Endothelial cell of umbilical vein (primary cell): ENCODE measurements around the gene SLC17A9. TPM values are rescaled to one million over a fixed set of nuclear protein-coding genes. Genes with fewer than 3 reads are reported as not detected.

Experiments used
- BruUV-seq: library from RNA; stranded (reverse); fragments of 400-500 nt; replicated peaks from 2 replicates; lab custom pipeline; 2021; lab: Mats Ljungman, UMichigan
- CTCF ChIA-PET: fragments of 300-600, 350-600 bp; sonication (Branson Sonifier 250); formaldehyde crosslinking; loops from one replicate; lab custom pipeline; 2021; ENCODE audit warnings: antibody characterized with exemption, inconsistent platforms; lab: Charles Lee
- POLR2A ChIA-PET: fragments of 300-600, 350-600 bp; sonication (Branson Sonifier 250); formaldehyde crosslinking; loops from one replicate; lab custom pipeline; 2021; ENCODE audit warnings: antibody characterized with exemption, inconsistent platforms; lab: Charles Lee
- DNase-seq: peaks from one replicate; pipeline ENCODE4 v3.0.0-alpha.2; 2011; ENCODE audit warnings: low read depth, low spot score
- FAIRE-seq: peaks from 2 replicates; lab custom pipeline; 2011; peaks lifted over from hg19 to GRCh38; lab: Jason Lieb, UNC
- H2AFZ ChIP-seq: 2 replicates; pipeline ENCODE4 v1.6.0; 2012; ENCODE audit warnings: low read depth, low read length, control low read depth, inconsistent platforms
- H3K27ac ChIP-seq: 2 replicates; pipeline ENCODE4 v1.5.1; 2011; ENCODE audit warnings: low read depth, mild to moderate bottlenecking, control low read depth, low read length, moderate library complexity; ENCODE audit not compliant: insufficient read depth
- H3K27me3 ChIP-seq, 2 experiments: 2 replicates each; pipeline versions ENCODE4 v1.6.0 to v1.6.1; 2011; ENCODE audit warnings: low read length in 2 of 2, mixed read lengths in 1 of 2; ENCODE audit not compliant: control insufficient read depth in 2 of 2, insufficient read depth in 2 of 2
- H3K36me3 ChIP-seq, 2 experiments: 2 replicates in 1 of 2; 3 replicates in 1 of 2; pipeline ENCODE4 v1.5.1; 2011; ENCODE audit warnings: low read length in 2 of 2, mild to moderate bottlenecking in 1 of 2, moderate library complexity in 1 of 2; ENCODE audit not compliant: control insufficient read depth in 2 of 2, insufficient read depth in 2 of 2; ENCODE audit errors: extremely low read depth in 1 of 2
- H3K4me1 ChIP-seq: 3 replicates; pipeline ENCODE4 v1.5.1; 2011; ENCODE audit warnings: mild to moderate bottlenecking, low read length; ENCODE audit not compliant: control insufficient read depth, insufficient read depth; ENCODE audit errors: extremely low read depth
- H3K4me2 ChIP-seq: 2 replicates; pipeline ENCODE4 v1.6.1; 2011; ENCODE audit warnings: low read length, control low read depth, mixed read lengths; ENCODE audit not compliant: insufficient read depth
- H3K4me3 ChIP-seq, 3 experiments: fragments of 200-600 bp in 1 of 3; sonication (generic), shearing (Covaris generic) in 1 of 3; replicated peaks in 1 of 3; 2 replicates each; pipeline ENCODE4 v1.5.1; 2011 to 2016; ENCODE audit warnings: control low read depth in 3 of 3, low read length in 3 of 3, mild to moderate bottlenecking in 2 of 3, inconsistent platforms in 1 of 3, low read depth in 1 of 3, moderate library complexity in 1 of 3; ENCODE audit not compliant: insufficient read depth in 1 of 3
- H3K79me2 ChIP-seq: 2 replicates; pipeline ENCODE4 v1.6.0; 2012; ENCODE audit warnings: low read length, inconsistent platforms; ENCODE audit not compliant: control insufficient read depth, insufficient read depth
- H3K9ac ChIP-seq: replicated peaks from 2 replicates; pipeline ENCODE3; 2011; ENCODE audit warnings: low read length, control low read depth; ENCODE audit not compliant: insufficient read depth; ENCODE audit errors: extremely low read depth
- H3K9me1 ChIP-seq: replicated peaks from 3 replicates; pipeline ENCODE4 v1.6.0; 2011; ENCODE audit warnings: mild to moderate bottlenecking, low read length; ENCODE audit not compliant: control insufficient read depth, insufficient read depth; ENCODE audit errors: extremely low read depth
- H3K9me3 ChIP-seq: replicated peaks from 2 replicates; pipeline ENCODE4 v1.5.1; 2012; ENCODE audit warnings: low read length, inconsistent platforms; ENCODE audit not compliant: control insufficient read depth, insufficient read depth
- H4K20me1 ChIP-seq: replicated peaks from 2 replicates; pipeline ENCODE3; 2011; ENCODE audit warnings: mild to moderate bottlenecking, low read length; ENCODE audit not compliant: control insufficient read depth, insufficient read depth; ENCODE audit errors: extremely low read depth
- CTCF ChIP-seq, 2 donors: IDR thresholded peaks; 1 replicate in 1 of 2; 2 replicates in 1 of 2; pipeline ENCODE4 v1.5.1; 2011; ENCODE audit warnings: low read length in 2 of 2, mild to moderate bottlenecking in 2 of 2, moderate library complexity in 2 of 2, control low read depth in 1 of 2, inconsistent platforms in 1 of 2, low read depth in 1 of 2; ENCODE audit not compliant: insufficient read depth in 1 of 2; ENCODE audit errors: extremely low read depth in 1 of 2
- EZH2 ChIP-seq: IDR thresholded peaks from 2 replicates; pipeline ENCODE4 v1.6.1; 2012; ENCODE audit warnings: borderline replicate concordance, low read depth, mild to moderate bottlenecking, moderate library complexity, low read length, inconsistent platforms; ENCODE audit not compliant: severe bottlenecking
- FOS ChIP-seq: IDR thresholded peaks from 2 replicates; pipeline ENCODE4 v1.6.1; 2011; ENCODE audit warnings: mild to moderate bottlenecking, low read length, moderate library complexity, borderline replicate concordance; ENCODE audit not compliant: insufficient read depth
- GATA2 ChIP-seq: IDR thresholded peaks from 2 replicates; pipeline ENCODE4 v1.7.0; 2011; ENCODE audit warnings: low read depth, mild to moderate bottlenecking, moderate library complexity, mixed read lengths, low read length; ENCODE audit not compliant: insufficient read length, insufficient read depth
- JUN ChIP-seq: IDR thresholded peaks from 2 replicates; pipeline ENCODE4 v1.6.1; 2011; ENCODE audit warnings: borderline replicate concordance, low read depth; ENCODE audit not compliant: insufficient read length, insufficient read depth
- MAX ChIP-seq: IDR thresholded peaks from 2 replicates; pipeline ENCODE4 v1.6.1; 2011; ENCODE audit not compliant: insufficient read depth, insufficient read length
- MYC ChIP-seq: IDR thresholded peaks from one replicate; pipeline ENCODE4 v1.6.1; 2011; ENCODE audit warnings: mild to moderate bottlenecking, low read depth, low read length
- POLR2A ChIP-seq: IDR thresholded peaks from 2 replicates; pipeline ENCODE4 v1.6.1; 2012; ENCODE audit warnings: low read depth, mild to moderate bottlenecking, control low read depth, low read length
- POLR2AphosphoS5 ChIP-seq: IDR thresholded peaks from 2 replicates; pipeline ENCODE4 v1.6.1; 2012; ENCODE audit warnings: low read depth, mild to moderate bottlenecking, control low read depth, low read length, moderate library complexity; ENCODE audit not compliant: insufficient read depth
- dilution Hi-C: fragments of 300-500 bp; cut with MboI; formaldehyde crosslinking; loops from one replicate; pipeline ENCODE4 v1.15.0; 2019; ENCODE audit warnings: low sequenced_read_pairs; ENCODE audit not compliant: extremely low pct_ligation_motif_present
- intact Hi-C: fragments of 100-400 bp; cut with micrococcal nuclease; formaldehyde crosslinking; loops from one replicate; pipeline ENCODE4 v1.10.0; 2022
- polyA plus RNA-seq, 4 experiments: library from polyadenylated mRNA; depleted of rRNA in 3 of 4; stranded (reverse) in 3 of 4; unstranded in 1 of 4; fragments of >200 nt; gene quantifications; 2 replicates each; pipeline versions ENCODE4 v1.2.1 to v1.2.3, GENCODE V29; 2011 to 2012; ENCODE audit warnings: missing spikeins in 1 of 4
- total RNA-seq: library from RNA; stranded (reverse); gene quantifications from 2 replicates; pipeline ENCODE4 v1.2.3, GENCODE V29; 2021

The SLC17A9 gene
- total and polyA plus RNA-seq, 2 donors (not counting 3 experiments of a cell fraction or from before 2014, with no cell fraction given): 38.2 to 44.5 TPM

GRCh38 chr20:62963614-62964397, 11.3 kb downstream of the SLC17A9 start:
- H3K27ac ChIP-seq: no peak overlapping the region
- no peak overlapping the region for H3K4me3 ChIP-seq
- H4K20me1 ChIP-seq: no peaks in the 10 kb centered on the region
- BruUV-seq: no TSS peak
- H3K27me3 ChIP-seq: no peaks in the 10 kb centered on the region
- dilution Hi-C loops: no loop called here
- H3K9me3 ChIP-seq: no peaks in the 10 kb centered on the region
- H3K79me2 ChIP-seq: no peaks in the 10 kb centered on the region
- H3K9me1 ChIP-seq: no peaks in the 10 kb centered on the region
- no peak overlapping the region for H2AFZ ChIP-seq
- no peak overlapping the region for H3K9ac ChIP-seq
- POLR2A ChIA-PET: no interaction called here
- intact Hi-C loops: no loop called here
- no peak for TF ChIP-seq EZH2
- TF ChIP-seq POLR2A: no peak
- no peak for TF ChIP-seq CTCF (IDR thresholded peaks at IDR 0.05; ENCODE audit: extremely low read depth in 1 of 2, insufficient read depth in 1 of 2, low read depth in 1 of 2, low read length in 2 of 2)
- no peak for TF ChIP-seq FOS
- TF ChIP-seq GATA2: no peak
- no peak for TF ChIP-seq POLR2AphosphoS5
- no peak for TF ChIP-seq JUN
- no peak for TF ChIP-seq MYC
- TF ChIP-seq MAX: no peak
- FAIRE-seq (no peak), DNase-seq (no peak)
- no peak overlapping the region for H3K4me2 ChIP-seq
- H3K36me3 ChIP-seq: peaks cover 5 to 7% of the 10 kb centered on the region in 2 experiments
- H3K4me1 ChIP-seq: no peaks in the 10 kb centered on the region
- CTCF ChIA-PET: interaction anchor here (0.7 kb wide), 1 partner anchor 9 kb away, joined by 4 read pairs; no protein-coding TSS in a partner anchor
